Astrocyte (in vitro differentiated cells and primary cell): ENCODE results near the gene TUBG2. TPM values are rescaled to one million over a fixed set of nuclear protein-coding genes. Genes with fewer than 3 reads are reported as not detected.
"Not testable (repeated sequence)": the region's sequence is repeated elsewhere in the genome, so short reads cannot be mapped to it uniquely, and the experiment has no call there.

ENCODE experiments used
- DNase-seq: peaks from one replicate; pipeline ENCODE4 v3.0.0-alpha.2; 2010; ENCODE audit warnings: low read depth
- FAIRE-seq: peaks from 2 replicates; lab custom pipeline; 2011; peaks lifted over from hg19 to GRCh38; lab: Jason Lieb, UNC
- H2AFZ ChIP-seq: 2 replicates; pipeline ENCODE4 v1.6.0; 2012; ENCODE audit warnings: low read depth, low read length, inconsistent platforms
- H3K27ac ChIP-seq: 2 replicates; pipeline ENCODE4 v1.5.1; 2011; ENCODE audit warnings: low read depth, low read length, inconsistent platforms
- H3K27me3 ChIP-seq: 2 replicates; pipeline ENCODE4 v1.6.0; 2011; ENCODE audit warnings: low read length, inconsistent platforms; ENCODE audit not compliant: insufficient read depth
- H3K36me3 ChIP-seq: 2 replicates; pipeline ENCODE4 v1.5.1; 2011; ENCODE audit warnings: low read length, inconsistent platforms; ENCODE audit not compliant: insufficient read depth
- H3K4me1 ChIP-seq: 2 replicates; pipeline ENCODE4 v1.5.1; 2011; ENCODE audit warnings: low read length, inconsistent platforms; ENCODE audit not compliant: insufficient read depth
- H3K4me2 ChIP-seq: 2 replicates; pipeline ENCODE4 v1.6.0; 2012; ENCODE audit warnings: low read length, inconsistent platforms
- H3K4me3 ChIP-seq: 2 replicates; pipeline ENCODE4 v1.5.1; 2011; ENCODE audit warnings: low read depth, mild to moderate bottlenecking, low read length, inconsistent platforms; ENCODE audit not compliant: insufficient read depth
- H3K79me2 ChIP-seq: 2 replicates; pipeline ENCODE4 v1.6.0; 2012; ENCODE audit warnings: mild to moderate bottlenecking, low read length, inconsistent platforms; ENCODE audit not compliant: insufficient read depth
- H3K9ac ChIP-seq: 2 replicates; pipeline ENCODE4 v1.6.0; 2012; ENCODE audit warnings: mild to moderate bottlenecking, low read length, inconsistent platforms
- H3K9me3 ChIP-seq: 2 replicates; pipeline ENCODE4 v1.5.1; 2012; ENCODE audit warnings: low read depth, mild to moderate bottlenecking, low read length, inconsistent platforms; ENCODE audit not compliant: insufficient read depth
- H4K20me1 ChIP-seq: 2 replicates; pipeline ENCODE4 v1.6.0; 2012; ENCODE audit warnings: low read length, inconsistent platforms; ENCODE audit not compliant: insufficient read depth
- H3K27ac Mint-ChIP-seq: one replicate; pipeline ENCODE4 v1.8.0; 2021; ENCODE audit warnings: mild to moderate bottlenecking, mixed read lengths; ENCODE audit not compliant: unreplicated experiment
- H3K27me3 Mint-ChIP-seq: one replicate; pipeline ENCODE4 v1.8.0; 2021; ENCODE audit warnings: low read depth, mixed read lengths; ENCODE audit not compliant: unreplicated experiment
- H3K36me3 Mint-ChIP-seq: one replicate; pipeline ENCODE4 v1.8.0; 2021; ENCODE audit warnings: low read depth, mixed read lengths; ENCODE audit not compliant: unreplicated experiment
- H3K4me1 Mint-ChIP-seq: one replicate; pipeline ENCODE4 v1.8.0; 2021; ENCODE audit warnings: low read depth, mixed read lengths; ENCODE audit not compliant: unreplicated experiment
- H3K4me3 Mint-ChIP-seq: one replicate; pipeline ENCODE4 v1.8.0; 2021; ENCODE audit warnings: mild to moderate bottlenecking, moderate library complexity, mixed read lengths; ENCODE audit not compliant: unreplicated experiment
- H3K9me3 Mint-ChIP-seq: one replicate; pipeline ENCODE4 v1.8.0; 2021; ENCODE audit warnings: mild to moderate bottlenecking, mixed read lengths; ENCODE audit not compliant: unreplicated experiment
- CTCF ChIP-seq: IDR thresholded peaks from 2 replicates; pipeline ENCODE4 v1.5.1; 2011; ENCODE audit warnings: low read depth, mild to moderate bottlenecking, inconsistent platforms, low read length, moderate library complexity; ENCODE audit not compliant: insufficient read depth
- EZH2 ChIP-seq: IDR thresholded peaks from 2 replicates; pipeline ENCODE4 v1.6.1; 2012; ENCODE audit warnings: mild to moderate bottlenecking, low read length, inconsistent platforms; ENCODE audit not compliant: insufficient read depth
- total RNA-seq: library from RNA; stranded (reverse); gene quantifications from 2 replicates; pipeline ENCODE4 v1.2.1, GENCODE V29; 2021

TUBG2 gene
- total RNA-seq, 1 donor from 2014 or later, result 14.4 TPM

GRCh38 chr17:42657824-42658588 lies 1.1 kb upstream of the TUBG2 start:
- peaks cover 4% of the 10 kb centered on the region for H4K20me1 ChIP-seq
- no peak overlapping the region for H3K9ac ChIP-seq
- H3K36me3 ChIP-seq, result no peaks in the 10 kb centered on the region
- no peak overlapping the region for H3K27ac ChIP-seq
- H3K27ac Mint-ChIP-seq, result no peak overlapping the region
- peaks cover 11% of the 10 kb centered on the region for H3K27me3 Mint-ChIP-seq
- H3K9me3 ChIP-seq, result no peaks in the 10 kb centered on the region
- H3K36me3 Mint-ChIP-seq, result peaks cover 3% of the 10 kb centered on the region
- no peaks in the 10 kb centered on the region for H3K79me2 ChIP-seq
- no peak overlapping the region for H3K4me2 ChIP-seq
- H3K4me1 Mint-ChIP-seq, result peaks cover 15% of the 10 kb centered on the region
- H3K4me1 ChIP-seq, result peaks cover 25% of the 10 kb centered on the region
- no peak for FAIRE-seq
- TF ChIP-seq EZH2 (no peak), CTCF (no peak)
- H3K4me3 ChIP-seq, result no peak overlapping the region
- H3K27me3 ChIP-seq, result no peaks in the 10 kb centered on the region
- DNase-seq, result no peak
- H2AFZ ChIP-seq, result no peak overlapping the region
- H3K4me3 Mint-ChIP-seq, result peak overlapping the region; percentile 86
- peaks cover 3% of the 10 kb centered on the region for H3K9me3 Mint-ChIP-seq

GRCh38 chr17:42659932-42660274 lies 819 bp downstream of the TUBG2 start:
- FAIRE-seq, H3K27me3 ChIP-seq, H3K27ac ChIP-seq, H3K27me3 Mint-ChIP-seq, H4K20me1 ChIP-seq, H3K9me3 ChIP-seq, DNase-seq, H3K79me2 ChIP-seq, H3K36me3 ChIP-seq, H3K27ac Mint-ChIP-seq, H3K36me3 Mint-ChIP-seq, H2AFZ ChIP-seq, H3K9me3 Mint-ChIP-seq: not testable (repeated sequence)
- peaks cover 15% of the 10 kb centered on the region for H3K4me1 ChIP-seq
- Mint-ChIP-seq H3K4me3 (peak overlapping the region; percentile 86), H3K4me1 (peaks cover 15% of the 10 kb centered on the region)
- peak overlapping the region; percentile 63 for H3K4me3 ChIP-seq
- peak overlapping the region; percentile 91 for H3K4me2 ChIP-seq
- H3K9ac ChIP-seq, result peak overlapping the region; percentile 78

- peaks cover 3% of the 10 kb centered on the region for H3K36me3 ChIP-seq
- no peak overlapping the region for H3K27ac Mint-ChIP-seq
- no peaks in the 10 kb centered on the region for H3K27me3 ChIP-seq
- peak overlapping the region; percentile 63 for H3K4me2 ChIP-seq
- TF ChIP-seq CTCF (no peak), EZH2 (no peak)
- peaks cover 15% of the 10 kb centered on the region for H3K4me1 ChIP-seq
- H3K4me3 ChIP-seq, result no peak overlapping the region
- H3K9me3 ChIP-seq, result no peaks in the 10 kb centered on the region
- H3K27ac ChIP-seq, result no peak overlapping the region
- H3K9me3 Mint-ChIP-seq, result peaks cover 3% of the 10 kb centered on the region
- no peaks in the 10 kb centered on the region for H3K79me2 ChIP-seq
- peak overlapping the region; percentile 63 for H3K4me3 Mint-ChIP-seq
- H4K20me1 ChIP-seq, result peaks cover 4% of the 10 kb centered on the region
- DNase-seq (peak; percentile 64), FAIRE-seq (no peak)
- H3K36me3 Mint-ChIP-seq, result peaks cover 9% of the 10 kb centered on the region
- H3K4me1 Mint-ChIP-seq, result peaks cover 9% of the 10 kb centered on the region
- no peaks in the 10 kb centered on the region for H3K27me3 Mint-ChIP-seq
- H2AFZ ChIP-seq, result no peak overlapping the region
- H3K9ac ChIP-seq, result no peak overlapping the region
These were observed 1.7 kb downstream of the TUBG2 start for GRCh38 chr17:42660692-42661345.
